ENCODE data around the gene EMID1. TPM values are rescaled to one million over a fixed set of nuclear protein-coding genes. Genes with fewer than 3 reads are reported as not detected.

EMID1 gene
- total RNA-seq, 1 experiment from 2014 or later, result 9.6 TPM

GRCh38 chr22:29290061-29290460 lies 84.4 kb downstream of the EMID1 start:
- ChIA-PET CTCF (no interaction called here), POLR2A (no interaction called here), RAD21 (ENCODE audit: low non-redundant PET in 1 of 2, low total read pairs in 2 of 2, uncharacterized antibody in 2 of 2, unreplicated experiment in 2 of 2) (no interaction called here)
- Histone ChIP-seq H3K27me3 (ENCODE audit: insufficient read depth, low read length) (no peaks in the 10 kb centered on the region), H4K20me1 (ENCODE audit: insufficient read depth) (peaks cover 45% of the 10 kb centered on the region; the same call in 1 of the 2 replicates), H3K9me3 (ENCODE audit: control insufficient read depth in 1 of 2, insufficient read depth in 1 of 2, low read depth in 1 of 2, low read length in 2 of 2) (no peaks in the 10 kb centered on the region), H3K4me1 (ENCODE audit: control insufficient read depth in 1 of 2, insufficient read depth in 2 of 2, low read length in 2 of 2) (peaks cover 0 to 3% of the 10 kb centered on the region in 2 experiments; a peak in 1 of 4 replicates), H2AFZ (ENCODE audit: low read depth, low read length, poor library complexity, severe bottlenecking) (no peak overlapping the region), H3K27ac (ENCODE audit: low read depth, low read length) (no peak overlapping the region), H3K9ac (ENCODE audit: low read length) (no peak overlapping the region), H3K9me2 (ENCODE audit: insufficient read depth) (no peaks in the 10 kb centered on the region), H3K4me2 (ENCODE audit: low read length) (no peak overlapping the region), H3K36me3 (ENCODE audit: control insufficient read depth in 1 of 2, insufficient read depth in 2 of 2, low read length in 2 of 2) (peaks cover 70 to 89% of the 10 kb centered on the region in 2 experiments), H3K4me3 (replicated peaks in 1 of 2; ENCODE audit: low read depth in 1 of 2, low read length in 2 of 2) (no peak overlapping the region), H3K79me2 (ENCODE audit: insufficient read depth, low read length) (peaks cover 92% of the 10 kb centered on the region)
- intact Hi-C loops (cut with micrococcal nuclease), result no loop called here
- TF ChIP-seq REST (IDR thresholded peaks at IDR 0.05; ENCODE audit: low read depth) (no peak), EZH2phosphoT487 (IDR thresholded peaks at IDR 0.05; ENCODE audit: borderline replicate concordance) (no peak), YY1 (IDR thresholded peaks at IDR 0.05; ENCODE audit: extremely low read depth, insufficient replicate concordance, low read depth, low read length) (no peak), JUND (IDR thresholded peaks at IDR 0.05) (no peak), RAD21 (IDR thresholded peaks at IDR 0.05; ENCODE audit: low read depth) (no peak), CBX3 (IDR thresholded peaks at IDR 0.05; ENCODE audit: low read depth) (no peak), MAX (IDR thresholded peaks at IDR 0.05) (no peak), ELF1 (IDR thresholded peaks at IDR 0.05; ENCODE audit: borderline replicate concordance, low read depth) (no peak), ZFX (IDR thresholded peaks at IDR 0.05) (no peak), ZBTB33 (IDR thresholded peaks at IDR 0.05; ENCODE audit: extremely low read depth, insufficient replicate concordance, low read length) (no peak), ZNF274 (IDR thresholded peaks at IDR 0.05; ENCODE audit: low read depth, low read length) (no peak), TCF7L2 (IDR thresholded peaks at IDR 0.05; ENCODE audit: borderline replicate concordance, extremely low read depth, insufficient read depth, insufficient read length) (no peak), ATF3 (IDR thresholded peaks at IDR 0.05) (no peak), CEBPB (IDR thresholded peaks at IDR 0.05; ENCODE audit: low read depth) (no peak), EGR1 (IDR thresholded peaks at IDR 0.05; ENCODE audit: low read depth) (no peak), SRF (IDR thresholded peaks at IDR 0.05; ENCODE audit: low read depth) (no peak), CTCF (IDR thresholded peaks at IDR 0.05 in 2 of 3, conservative IDR thresholded peaks at IDR 0.05 in 1 of 3; ENCODE audit: borderline replicate concordance in 1 of 3, insufficient read depth in 1 of 3, low read depth in 2 of 3, low read length in 2 of 3) (no peak)
- ATAC-seq, result no peak
- BruUV-seq (replicated peaks), result no TSS peak
- no peak for DNase-seq (ENCODE audit: low read depth, low spot score)
